Thoracic aorta (tissue), 2 donors: ENCODE data around the gene DACT2. TPM values are rescaled to one million over a fixed set of nuclear protein-coding genes. Genes with fewer than 3 reads are reported as not detected.
"Not testable (repeated sequence)": the region's sequence is repeated elsewhere in the genome, so short reads cannot be mapped to it uniquely, and the experiment has no call there.

ENCODE experiments used
- ATAC-seq: fragments of 150-250 bp; one replicate; pipeline ENCODE4 v1.8.0; 2017; ENCODE audit warnings: low read depth; ENCODE audit not compliant: insufficient number of reproducible peaks, low FRiP score
- DNase-seq: peaks from one replicate; pipeline ENCODE4 v3.0.0-alpha.2; 2020; ENCODE audit warnings: low spot score
- H3K27ac ChIP-seq, 2 donors: fragments of 200-600 bp; sonication (generic); 1 replicate in 1 of 2; 2 replicates in 1 of 2; pipeline ENCODE4 v1.5.1; 2016; ENCODE audit warnings: mild to moderate bottlenecking in 2 of 2, moderate library complexity in 2 of 2
- H3K27me3 ChIP-seq: fragments of 200-600 bp; sonication (generic); replicated peaks from 2 replicates; pipeline ENCODE4 v1.6.0; 2016; ENCODE audit warnings: mild to moderate bottlenecking; ENCODE audit not compliant: insufficient read depth
- H3K36me3 ChIP-seq: fragments of 200-600 bp; sonication (generic); one replicate; pipeline ENCODE4 v1.5.1; 2016
- H3K4me1 ChIP-seq, 2 donors: fragments of 200-600 bp; sonication (generic); 1 replicate in 1 of 2; 2 replicates in 1 of 2; pipeline versions ENCODE4 v1.5.1 to v1.6.0; 2016; ENCODE audit warnings: low read depth in 2 of 2, mild to moderate bottlenecking in 1 of 2; ENCODE audit not compliant: control insufficient read depth in 1 of 2
- H3K4me3 ChIP-seq: fragments of 200-600 bp; sonication (generic); 2 replicates; pipeline ENCODE4 v1.5.1; 2016; ENCODE audit warnings: mild to moderate bottlenecking
- H3K9me3 ChIP-seq: fragments of 200-600 bp; sonication (generic); 2 replicates; pipeline ENCODE4 v1.5.1; 2016
- total RNA-seq, 2 donors: library from RNA; depleted of rRNA; stranded (reverse); fragments of >200 nt; gene quantifications; one replicate each; pipeline versions ENCODE4 v1.1.0 to v1.2.3, GENCODE V29; 2016
- TF ChIP-seq, protein P1 (sequence below): fragments of 200-600 bp; sonication (generic); IDR thresholded peaks from one replicate; pipeline ENCODE4 v1.5.1; 2019; ENCODE audit warnings: antibody characterized with exemption

DACT2 gene
- total RNA-seq, 2 donors from 2014 or later = 0.28 to 0.41 TPM

DNA sequence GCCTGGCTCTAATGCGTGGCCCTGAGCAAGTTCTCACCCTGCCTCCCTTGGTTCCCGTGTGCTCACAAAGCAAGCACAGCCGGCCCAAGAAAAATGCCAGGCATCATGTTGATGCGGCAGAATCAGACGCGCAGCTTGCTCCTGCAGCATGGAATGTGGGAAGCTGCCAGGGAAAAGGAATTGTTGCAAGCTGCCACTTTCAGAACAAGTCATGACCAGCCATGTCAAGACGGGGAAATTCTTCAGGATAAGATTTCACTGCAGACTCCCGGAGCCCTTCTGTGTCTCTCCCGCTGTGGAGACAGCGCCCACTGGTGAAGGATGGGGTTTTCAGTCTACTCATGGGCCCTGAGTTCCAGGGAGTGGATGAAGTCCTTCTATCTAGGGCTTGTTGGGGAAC lies 4.6 kb downstream of the DACT2 start:
- Histone ChIP-seq H3K4me1 (peaks cover 4 to 19% of the 10 kb centered on the region in 2 donors), H3K36me3 (no peaks in the 10 kb centered on the region), H3K27me3 (no peaks in the 10 kb centered on the region), H3K4me3 (no peak overlapping the region), H3K9me3 (no peaks in the 10 kb centered on the region), H3K27ac (no peak overlapping the region)
- DNase-seq (no peak), ATAC-seq (no peak)
- TF ChIP-seq, protein P1, sequence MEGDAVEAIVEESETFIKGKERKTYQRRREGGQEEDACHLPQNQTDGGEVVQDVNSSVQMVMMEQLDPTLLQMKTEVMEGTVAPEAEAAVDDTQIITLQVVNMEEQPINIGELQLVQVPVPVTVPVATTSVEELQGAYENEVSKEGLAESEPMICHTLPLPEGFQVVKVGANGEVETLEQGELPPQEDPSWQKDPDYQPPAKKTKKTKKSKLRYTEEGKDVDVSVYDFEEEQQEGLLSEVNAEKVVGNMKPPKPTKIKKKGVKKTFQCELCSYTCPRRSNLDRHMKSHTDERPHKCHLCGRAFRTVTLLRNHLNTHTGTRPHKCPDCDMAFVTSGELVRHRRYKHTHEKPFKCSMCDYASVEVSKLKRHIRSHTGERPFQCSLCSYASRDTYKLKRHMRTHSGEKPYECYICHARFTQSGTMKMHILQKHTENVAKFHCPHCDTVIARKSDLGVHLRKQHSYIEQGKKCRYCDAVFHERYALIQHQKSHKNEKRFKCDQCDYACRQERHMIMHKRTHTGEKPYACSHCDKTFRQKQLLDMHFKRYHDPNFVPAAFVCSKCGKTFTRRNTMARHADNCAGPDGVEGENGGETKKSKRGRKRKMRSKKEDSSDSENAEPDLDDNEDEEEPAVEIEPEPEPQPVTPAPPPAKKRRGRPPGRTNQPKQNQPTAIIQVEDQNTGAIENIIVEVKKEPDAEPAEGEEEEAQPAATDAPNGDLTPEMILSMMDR = no peak

DNA sequence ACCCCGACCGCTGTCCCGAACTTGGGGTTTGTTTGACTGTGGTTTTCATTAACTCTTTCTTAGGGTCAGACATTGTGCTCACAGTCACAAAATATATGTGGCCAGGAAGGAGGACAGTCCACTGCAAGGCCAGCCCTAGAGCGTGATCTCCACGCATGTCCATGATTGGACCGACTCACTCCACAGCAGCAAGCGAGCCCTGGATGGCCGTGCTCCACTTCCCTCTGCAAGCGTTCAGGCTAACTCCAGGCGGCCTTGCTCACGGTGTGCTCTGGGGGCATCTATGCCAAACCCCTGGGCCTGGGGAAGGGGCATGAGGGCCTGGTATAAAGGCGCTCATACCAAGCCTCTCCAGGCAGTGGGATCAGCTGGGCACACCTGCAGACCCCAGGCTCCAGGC lies 5.6 kb downstream of the DACT2 start:
- H3K27me3 ChIP-seq = no peaks in the 10 kb centered on the region
- peaks cover 4 to 10% of the 10 kb centered on the region in 2 donors for H3K4me1 ChIP-seq
- DNase-seq = no peak
- no peaks in the 10 kb centered on the region for H3K36me3 ChIP-seq
- no peak for ATAC-seq
- H3K9me3 ChIP-seq = no peaks in the 10 kb centered on the region
- H3K4me3 ChIP-seq = no peak overlapping the region
- TF ChIP-seq, protein P1 = no peak
- H3K27ac ChIP-seq = no peak overlapping the region

DNA sequence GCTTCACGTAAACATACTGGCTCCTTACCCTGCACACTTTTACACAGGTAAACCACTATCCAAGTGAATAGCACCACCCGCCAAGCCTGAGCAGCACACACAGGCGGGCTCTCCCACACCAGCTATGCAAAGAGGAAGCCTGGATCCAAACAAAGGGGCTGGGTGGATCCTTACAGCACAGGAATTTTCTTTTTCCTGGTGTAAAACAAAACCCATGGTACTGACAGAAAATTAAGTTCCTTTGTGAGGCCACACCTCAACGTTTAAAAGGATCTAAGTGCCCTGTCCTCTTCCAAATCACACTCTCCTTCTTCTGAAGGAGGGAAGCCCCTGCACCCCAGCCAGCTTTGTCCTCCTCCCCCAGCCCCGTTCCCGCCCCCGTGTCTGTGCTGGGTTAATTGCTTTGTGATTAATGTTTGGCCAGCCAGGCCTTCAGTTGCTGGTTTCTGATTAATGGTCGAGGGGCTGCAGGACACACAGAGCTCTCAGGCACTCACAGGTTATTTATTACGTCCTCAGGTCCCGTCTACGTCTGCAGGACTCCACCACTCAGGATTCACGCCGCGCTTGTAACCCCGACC lies 6.1 kb downstream of the DACT2 start:
- Histone ChIP-seq H3K9me3 (no peaks in the 10 kb centered on the region), H3K27me3 (no peaks in the 10 kb centered on the region), H3K36me3 (no peaks in the 10 kb centered on the region), H3K4me3 (no peak overlapping the region), H3K4me1 (peaks cover 4 to 9% of the 10 kb centered on the region in 2 donors), H3K27ac (no peak overlapping the region)
- TF ChIP-seq, protein P1 = no peak
- DNase-seq = no peak
- no peak for ATAC-seq

DNA sequence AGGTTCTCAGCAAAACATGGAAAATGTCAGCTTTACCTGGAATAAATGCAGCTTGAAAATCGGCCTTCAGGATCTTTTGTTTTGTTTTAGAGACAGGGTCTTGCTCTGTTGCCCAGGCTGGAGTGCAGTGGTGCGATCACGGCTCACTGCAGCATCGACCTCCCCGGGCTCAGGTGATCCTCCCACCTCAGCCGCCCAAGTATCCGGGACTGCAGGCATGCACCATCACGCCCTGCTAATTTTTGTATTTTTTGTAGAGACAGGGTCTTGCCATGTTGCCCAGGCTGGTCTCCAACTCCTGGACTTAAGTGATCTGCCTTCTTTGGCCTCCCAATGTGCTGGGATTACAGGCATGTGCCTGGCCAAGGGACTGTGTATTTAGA lies 7.5 kb downstream of the DACT2 start:
- not testable (repeated sequence) for H3K27ac ChIP-seq, H3K4me1 ChIP-seq, ATAC-seq, DNase-seq, H3K36me3 ChIP-seq, H3K27me3 ChIP-seq, H3K4me3 ChIP-seq, H3K9me3 ChIP-seq

DNA sequence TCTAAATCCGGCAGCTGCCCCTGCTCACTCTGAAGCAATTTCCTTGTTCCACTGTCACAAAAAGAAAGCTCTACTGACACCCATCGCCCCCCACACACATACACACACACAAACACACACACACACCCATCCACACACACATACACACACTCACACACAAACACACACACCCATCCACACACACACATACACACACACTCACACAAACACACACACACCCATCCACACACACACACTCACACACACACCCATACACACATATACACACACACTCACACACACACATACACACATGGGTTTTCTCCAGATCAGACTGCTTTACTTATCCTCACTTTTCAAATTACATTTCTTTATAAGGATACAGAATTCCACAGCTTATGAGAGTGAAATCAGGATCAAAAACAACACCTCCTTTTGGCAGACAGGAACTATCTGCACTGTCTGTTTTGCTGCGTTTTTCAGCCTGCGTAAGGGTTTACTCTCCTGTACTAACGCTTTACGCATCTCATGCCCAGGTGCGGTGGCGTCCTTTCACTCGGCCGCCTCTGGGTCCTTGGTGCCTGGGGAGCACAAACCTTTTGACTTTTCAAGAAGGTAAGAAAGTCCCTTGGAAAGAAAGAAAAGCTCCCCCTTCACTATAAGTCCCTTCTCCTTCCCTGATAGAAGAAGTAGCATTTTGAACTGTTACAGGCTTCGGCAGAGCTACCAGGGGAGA lies 8.0 kb downstream of the DACT2 start:
- no peak for DNase-seq
- TF ChIP-seq, protein P1 = no peak
- peaks cover 4 to 9% of the 10 kb centered on the region in 2 donors for H3K4me1 ChIP-seq
- no peak overlapping the region for H3K4me3 ChIP-seq
- H3K27ac ChIP-seq = no peak overlapping the region
- no peak for ATAC-seq
- no peaks in the 10 kb centered on the region for H3K36me3 ChIP-seq
- no peaks in the 10 kb centered on the region for H3K27me3 ChIP-seq
- no peaks in the 10 kb centered on the region for H3K9me3 ChIP-seq
